T1000 (cell line): ENCODE results near the gene ME2.
"Not testable (repeated sequence)": the region's sequence is repeated elsewhere in the genome, so short reads cannot be mapped to it uniquely, and the experiment has no call there.

Experiments
- DNase-seq: peaks from one replicate; lab custom pipeline; 2025; ENCODE audit warnings: mixed read lengths; lab: John Stamatoyannopoulos, UW

Gene ME2

DNA sequence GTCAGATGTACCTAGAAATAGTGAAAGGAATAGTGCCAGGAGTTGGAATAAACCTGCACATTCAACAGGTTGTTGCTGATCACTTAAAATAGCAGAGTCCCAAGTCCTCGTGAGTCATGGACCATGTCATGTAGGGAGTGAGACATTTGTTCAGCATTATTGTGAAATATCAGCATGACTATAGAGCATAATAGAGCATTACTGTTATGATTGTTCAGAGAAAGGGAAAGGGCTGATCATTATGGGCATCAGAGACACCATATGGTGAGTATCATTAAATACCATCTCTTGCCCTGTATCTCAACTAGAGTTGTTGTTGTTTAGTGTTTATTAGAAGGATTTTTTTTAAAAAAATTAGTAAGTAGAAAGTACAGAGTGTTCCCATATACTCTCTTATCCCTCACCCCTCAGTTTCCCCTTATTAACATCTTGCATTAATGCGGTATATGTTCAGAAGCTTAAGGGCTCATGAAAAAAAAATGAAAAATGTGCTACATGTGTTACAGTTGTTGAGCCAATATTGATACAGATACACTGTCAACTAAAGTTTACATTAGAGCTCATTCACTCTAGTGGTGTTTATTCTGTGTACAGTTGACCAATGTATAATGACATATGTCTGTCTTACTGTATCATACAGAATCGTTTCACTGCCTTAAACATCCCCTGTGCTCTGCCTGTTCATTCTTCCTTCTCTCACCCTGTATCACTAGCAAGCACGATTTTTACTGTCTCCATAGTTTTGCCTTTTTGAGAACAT is 94.6 kb downstream of the ME2 start:
- DNase-seq, result no peak

DNA sequence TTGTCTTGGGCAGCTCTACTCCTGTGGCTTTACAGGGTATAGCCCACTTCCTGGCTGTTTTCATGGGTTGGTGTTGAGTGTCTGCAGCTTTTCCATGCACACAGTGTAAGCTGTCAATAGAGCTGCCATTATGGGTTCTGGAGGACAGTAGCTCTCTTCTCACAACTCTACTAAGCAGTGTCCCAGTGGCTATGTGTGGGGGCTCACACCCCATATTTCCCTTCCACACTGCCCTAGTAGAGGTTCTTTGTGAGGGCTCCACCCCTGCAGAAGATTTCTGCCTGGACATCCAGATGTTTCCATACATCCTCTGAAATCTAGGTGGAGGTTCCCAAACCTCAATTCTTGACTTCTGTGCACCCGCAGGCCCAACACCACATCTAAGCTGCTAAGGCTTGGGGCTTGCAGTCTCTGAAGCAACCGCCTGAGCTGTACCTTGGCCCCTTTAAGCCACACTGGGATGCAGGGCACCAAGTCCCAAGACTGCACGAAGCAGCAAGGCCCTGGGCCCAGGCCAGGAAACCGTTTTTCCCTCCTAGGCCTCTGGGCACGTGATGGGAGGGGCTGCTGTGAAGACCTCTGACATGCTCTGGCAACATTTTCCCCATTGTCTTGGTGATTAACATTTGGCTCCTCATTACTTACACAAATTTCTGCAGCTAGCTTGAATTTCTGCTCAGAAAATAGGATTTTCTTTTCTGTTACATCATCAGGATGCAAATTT is 98.3 kb downstream of the ME2 start:
- no peak for DNase-seq

DNA sequence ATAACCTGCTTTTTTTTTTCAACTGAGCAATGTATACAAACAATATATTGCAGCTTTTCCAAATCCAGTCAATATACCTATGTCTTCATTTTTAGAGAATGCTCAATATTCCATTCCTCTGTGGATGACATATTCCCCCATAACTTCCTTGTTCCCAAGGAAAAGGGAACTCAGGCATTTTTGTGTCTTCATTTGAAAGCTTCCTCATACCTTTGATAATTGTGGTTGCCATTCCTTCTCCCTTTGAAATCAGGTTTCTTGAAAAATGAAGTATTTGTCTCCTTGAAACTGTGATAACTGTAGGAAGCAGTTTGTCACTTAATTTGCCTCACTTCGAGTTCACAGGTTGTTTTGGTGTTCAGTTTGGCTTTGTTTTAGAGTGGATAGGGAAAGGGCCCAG is 102.5 kb downstream of the ME2 start:
- no peak for DNase-seq

DNA sequence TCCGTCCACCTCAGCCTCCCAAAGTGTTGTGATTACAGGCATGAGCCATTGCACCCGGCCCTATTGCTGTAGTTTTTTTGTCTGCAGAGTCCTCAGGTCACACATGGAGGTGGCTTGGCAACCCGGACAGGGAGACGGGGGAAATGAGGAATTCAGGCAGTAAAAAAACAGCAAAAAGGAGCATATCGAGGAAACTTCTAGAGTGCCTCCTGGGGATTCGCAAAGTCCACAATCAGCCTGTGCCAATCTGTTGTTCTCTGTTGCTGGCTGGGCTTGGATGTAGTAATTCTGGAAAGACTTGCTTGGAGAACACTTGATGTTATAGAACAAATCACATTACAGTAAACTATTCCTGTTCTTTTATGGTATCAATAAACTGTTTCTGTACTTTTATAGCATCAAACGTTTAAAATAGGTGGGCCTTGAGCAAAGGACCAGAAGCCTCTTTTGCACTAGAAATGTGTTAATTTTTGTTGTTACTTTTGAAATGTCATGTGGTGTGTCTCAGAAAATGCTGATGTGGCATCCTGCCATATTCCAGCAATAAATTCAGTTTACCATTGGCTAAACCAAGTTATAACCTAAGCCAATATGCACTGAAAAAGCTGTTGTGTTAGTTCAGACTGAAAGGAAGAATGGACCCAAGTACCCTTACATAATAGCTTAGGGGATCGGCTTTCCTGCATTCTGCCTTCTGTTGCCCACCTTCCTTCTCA is 103.3 kb downstream of the ME2 start:
- no peak for DNase-seq

DNA sequence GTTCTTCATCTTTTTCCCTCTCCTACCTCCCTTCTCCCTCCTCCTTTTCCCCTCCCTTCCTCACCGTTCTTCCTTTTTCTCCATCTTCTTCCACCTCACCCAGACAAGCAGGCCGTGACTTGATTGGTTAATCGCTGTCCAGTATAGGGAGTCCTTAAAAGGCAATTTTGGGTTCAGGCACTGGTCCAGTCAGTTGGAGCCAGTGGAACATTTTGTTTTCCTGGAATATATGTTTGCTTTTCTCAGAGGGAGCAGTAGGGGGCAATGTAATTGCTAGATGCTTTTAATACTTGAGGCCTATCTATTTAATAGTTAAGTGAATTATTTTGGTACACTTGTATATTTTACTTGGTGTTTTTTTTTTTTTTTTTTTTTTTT is 103.9 kb downstream of the ME2 start:
- no peak for DNase-seq

DNA sequence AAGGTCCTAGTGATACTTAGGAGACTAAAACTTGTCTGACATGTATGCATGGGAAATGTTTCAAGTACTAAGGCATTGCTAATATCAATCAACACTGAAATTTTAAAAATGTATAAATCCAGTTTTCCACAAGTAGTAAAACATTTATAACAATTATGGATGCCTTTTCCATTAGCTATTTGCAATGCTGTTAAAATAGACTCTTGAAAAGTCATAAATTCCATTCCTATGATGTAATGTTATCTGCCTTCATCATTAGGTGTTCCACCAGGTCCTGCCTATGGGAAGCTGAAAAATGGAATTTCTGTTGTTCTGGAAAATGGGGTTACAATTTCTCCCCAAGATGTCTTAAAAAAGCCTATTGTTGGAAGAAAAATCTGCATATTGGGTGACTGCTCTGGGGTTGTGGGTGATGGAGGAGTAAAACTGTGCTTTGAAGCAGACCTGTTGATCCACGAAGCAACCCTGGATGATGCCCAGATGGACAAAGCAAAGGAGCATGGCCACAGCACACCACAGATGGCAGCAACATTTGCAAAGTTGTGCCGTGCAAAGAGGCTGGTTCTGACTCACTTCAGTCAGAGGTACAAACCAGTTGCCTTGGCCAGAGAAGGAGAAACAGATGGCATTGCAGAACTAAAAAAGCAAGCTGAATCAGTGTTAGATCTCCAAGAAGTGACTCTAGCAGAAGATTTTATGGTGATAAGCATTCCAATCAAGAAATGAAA is 107.6 kb downstream of the ME2 start:
- DNase-seq, result no peak

DNA sequence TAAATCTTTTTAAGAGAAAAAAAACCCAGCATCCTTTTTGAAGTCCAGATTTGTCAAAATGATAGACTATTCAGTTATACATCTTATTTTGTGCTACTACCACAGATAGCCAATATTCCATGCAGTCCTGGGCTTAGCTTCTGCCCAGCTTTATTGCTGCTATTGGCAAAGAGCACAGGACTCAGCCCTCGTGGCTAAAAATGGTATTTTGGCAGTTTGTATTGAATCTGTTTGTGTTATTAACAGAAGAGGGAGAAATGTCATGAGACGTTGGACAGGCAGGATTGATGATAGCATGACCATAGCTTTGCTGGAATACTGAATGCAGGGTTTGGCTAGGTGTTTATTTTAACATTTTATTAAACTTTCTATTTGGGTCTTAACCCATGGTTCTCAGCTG is 108.3 kb downstream of the ME2 start:
- DNase-seq, result no peak

DNA sequence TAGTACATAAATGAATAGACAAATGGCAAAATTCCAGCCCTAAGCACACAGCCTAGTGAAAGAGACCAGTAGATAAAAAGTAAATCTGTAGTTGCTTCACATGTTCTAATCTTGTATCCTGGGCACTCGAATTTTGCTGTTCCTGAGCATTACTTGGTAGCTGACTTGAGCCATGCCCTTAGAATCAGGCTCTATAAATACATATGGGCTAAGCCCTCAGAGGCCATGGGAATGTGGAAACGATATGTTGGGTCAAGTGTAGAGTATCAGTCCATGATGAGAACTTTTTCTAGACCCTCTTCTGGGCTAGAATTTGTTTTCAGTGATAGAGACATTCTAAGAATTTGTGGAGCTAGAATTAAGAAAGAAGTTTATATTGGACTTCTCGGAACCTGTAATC is 110.8 kb downstream of the ME2 start:
- no peak for DNase-seq

DNA sequence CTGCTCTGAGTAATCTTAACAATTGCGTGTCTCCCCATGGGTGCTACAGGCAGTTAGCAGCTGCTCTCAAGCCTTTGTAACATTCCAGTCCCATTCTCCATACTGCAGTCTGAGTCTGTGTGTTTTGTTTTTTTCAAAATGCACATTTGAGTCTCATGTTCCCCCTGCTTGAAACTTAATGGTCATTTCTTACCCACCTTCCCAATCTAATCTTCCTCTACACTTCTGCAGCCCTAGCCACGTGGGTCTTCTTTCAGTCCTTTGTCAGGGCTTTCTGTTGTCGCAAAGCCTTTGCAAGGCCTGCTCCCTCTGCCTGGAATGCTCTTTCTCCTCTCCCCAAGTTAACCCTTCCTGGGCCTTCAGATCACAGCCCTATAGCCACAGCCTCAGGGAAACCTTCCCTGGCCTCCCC is 113.4 kb downstream of the ME2 start:
- no peak for DNase-seq

DNA sequence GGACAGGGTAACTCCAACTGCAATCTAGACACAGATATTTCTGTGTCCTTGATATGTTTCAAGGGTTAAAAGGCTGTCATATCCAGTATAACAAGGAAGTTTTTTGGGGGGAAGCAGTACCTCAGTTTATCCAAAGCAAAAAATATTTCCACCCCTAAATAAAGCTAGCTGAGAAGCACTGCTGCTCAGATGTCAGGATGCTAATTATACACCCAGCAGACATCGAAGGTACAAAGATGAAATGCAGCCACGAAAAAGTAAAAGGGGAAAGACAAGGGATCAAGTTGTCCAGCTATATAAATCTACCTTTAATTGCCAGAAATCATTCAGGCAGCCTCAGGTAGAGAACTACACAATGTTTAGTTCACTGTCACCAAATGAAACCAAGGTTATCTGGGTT is 115.1 kb downstream of the ME2 start:
- DNase-seq, result no peak

DNA sequence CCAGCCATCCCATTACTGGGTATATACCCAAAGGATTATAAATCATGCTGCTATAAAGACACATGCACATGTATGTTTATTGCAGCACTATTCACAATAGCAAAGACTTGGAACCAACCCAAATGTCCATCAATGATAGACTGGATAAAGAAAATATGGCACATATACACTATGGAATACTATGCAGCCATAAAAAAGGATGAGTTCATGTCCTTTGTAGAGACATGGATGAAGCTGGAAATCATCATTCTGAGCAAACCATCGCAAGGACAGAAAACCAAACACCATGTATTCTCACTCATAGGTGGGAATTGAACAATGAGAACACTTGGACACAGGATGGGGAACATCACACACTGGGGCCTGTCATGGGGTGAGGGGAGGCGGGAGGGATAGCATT is 124.3 kb downstream of the ME2 start:
- not testable (repeated sequence) for DNase-seq
